DMS53 (cell line): ENCODE measurements around the gene SNX10.

Source experiments
- DNase-seq: peaks from one replicate; lab custom pipeline; 2025; lab: John Stamatoyannopoulos, UW

Gene SNX10

DNA sequence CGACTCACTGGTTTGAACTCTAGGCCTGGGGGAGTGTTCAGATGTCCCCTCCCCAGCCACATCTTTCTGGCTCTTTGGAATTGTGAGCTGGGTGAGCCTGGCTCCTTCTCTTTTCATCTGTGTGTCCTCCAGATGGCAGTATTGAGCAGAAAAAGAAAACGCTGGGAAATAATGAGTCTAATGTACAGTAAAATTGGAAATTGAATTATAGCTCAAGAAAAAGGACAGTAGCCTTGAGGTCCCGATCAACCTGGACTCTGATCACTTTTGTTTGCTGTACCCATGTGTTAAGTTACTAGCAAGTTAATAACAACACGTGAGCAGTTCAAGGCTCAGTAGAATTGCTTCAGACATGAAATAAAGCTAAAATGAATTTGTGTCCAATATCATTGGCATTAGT is 77.9 kb downstream of the SNX10 start:
- DNase-seq: peak; percentile 87

- peak; percentile 53 for DNase-seq
Measured at GRCh38 chr7:26370011-26370410, 78.3 kb downstream of the SNX10 start.

DNA sequence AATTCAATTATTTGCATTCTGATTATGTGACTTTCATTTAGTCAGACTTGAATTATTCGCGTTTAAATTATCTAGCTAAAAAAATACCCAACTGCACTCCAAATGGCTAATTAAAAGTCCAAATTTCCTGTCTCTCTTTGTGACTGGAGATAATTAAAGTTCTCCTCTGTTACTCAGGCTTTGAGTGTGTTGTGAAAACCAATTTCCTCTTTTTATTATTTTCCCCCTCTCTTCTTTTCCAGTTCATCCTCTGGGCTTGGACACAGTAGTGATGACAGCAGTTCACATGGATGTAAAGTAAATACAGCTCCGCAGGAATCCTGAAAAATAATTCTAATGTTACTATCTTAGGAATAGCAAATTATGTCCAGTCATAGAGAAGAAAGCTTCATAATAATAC is 80.6 kb downstream of the SNX10 start:
- DNase-seq: no peak

- no peak for DNase-seq
Measured at GRCh38 chr7:26372704-26373103, 81.0 kb downstream of the SNX10 start.

DNA sequence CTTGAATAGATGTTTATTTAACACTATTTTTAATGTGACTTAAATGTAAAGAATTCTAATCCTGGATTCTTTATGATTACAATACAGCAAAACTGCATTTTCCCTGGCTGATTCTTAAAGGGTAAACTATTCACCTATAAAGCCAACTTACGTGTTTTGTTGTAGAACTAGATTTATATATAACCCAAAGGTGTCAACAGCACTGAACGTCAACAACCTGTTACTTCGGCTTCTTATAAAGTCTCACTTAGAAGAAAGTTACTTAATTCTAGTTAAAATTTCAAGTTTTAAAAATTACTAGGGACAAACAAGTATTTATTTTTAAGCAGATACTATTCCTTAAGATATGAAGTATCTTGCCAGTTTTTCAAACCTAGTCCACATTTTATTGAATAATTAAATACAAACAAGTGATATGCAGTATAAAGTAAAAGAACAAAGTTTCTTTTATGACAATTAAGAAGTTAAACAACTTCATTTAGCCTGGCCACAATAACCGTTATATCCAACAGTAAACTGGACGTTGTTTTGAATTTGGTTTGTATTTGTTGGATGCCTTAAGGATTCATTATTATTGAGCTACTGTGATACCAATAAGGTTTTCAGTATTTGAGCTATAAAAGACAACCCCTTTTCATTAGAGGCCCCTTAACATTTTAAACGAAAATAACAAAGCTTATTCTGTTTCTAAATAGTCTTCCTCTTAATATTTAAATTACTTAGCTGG is 83.1 kb downstream of the SNX10 start:
- no peak for DNase-seq

DNA sequence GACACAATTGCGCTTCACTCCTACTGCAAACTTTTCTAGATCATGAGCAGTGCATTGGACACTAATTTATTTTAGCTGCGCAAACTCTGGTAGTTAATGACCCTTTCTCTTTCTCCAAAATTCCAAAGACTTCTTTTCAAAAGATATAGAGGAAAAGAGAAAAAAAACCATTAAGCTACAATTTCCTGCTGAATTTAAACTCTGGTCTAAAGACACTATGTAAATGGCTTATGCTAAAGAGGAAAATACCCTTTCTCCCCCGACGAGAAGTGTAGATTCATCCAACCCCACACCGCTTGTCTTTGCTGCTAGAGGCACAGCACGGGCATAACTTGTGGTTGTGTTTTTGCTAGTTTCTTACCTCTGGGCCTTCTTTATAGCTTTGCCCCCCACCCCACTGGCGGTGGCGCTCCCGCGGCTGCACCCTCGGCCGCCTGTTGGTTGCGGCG is 84.1 kb downstream of the SNX10 start:
- peak; percentile 89 for DNase-seq

- DNase-seq: peak; percentile 96
Measured at GRCh38 chr7:26376175-26376917, 84.7 kb downstream of the SNX10 start.

GRCh38 chr7:26378016-26378415 is 86.4 kb downstream of the SNX10 start:
- no peak for DNase-seq

DNA sequence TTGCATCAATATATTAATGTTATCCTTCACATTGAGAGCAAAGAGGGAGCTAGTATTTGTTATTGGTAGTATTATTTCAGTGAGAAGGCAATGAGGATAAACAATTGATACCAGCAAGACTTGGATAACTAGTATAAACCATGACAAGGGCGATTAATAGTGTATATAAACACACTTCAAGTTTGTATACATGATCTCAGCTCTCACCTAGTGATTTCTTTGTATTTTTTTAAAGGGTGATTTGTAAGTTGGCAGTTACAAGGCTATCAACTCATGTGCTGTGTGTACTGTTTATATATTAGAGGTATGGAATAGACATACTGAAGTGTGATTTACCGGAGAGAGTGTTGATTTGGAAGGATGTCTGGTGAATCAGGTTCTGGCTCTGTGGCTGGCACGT is 88.0 kb downstream of the SNX10 start:
- DNase-seq: no peak

DNA sequence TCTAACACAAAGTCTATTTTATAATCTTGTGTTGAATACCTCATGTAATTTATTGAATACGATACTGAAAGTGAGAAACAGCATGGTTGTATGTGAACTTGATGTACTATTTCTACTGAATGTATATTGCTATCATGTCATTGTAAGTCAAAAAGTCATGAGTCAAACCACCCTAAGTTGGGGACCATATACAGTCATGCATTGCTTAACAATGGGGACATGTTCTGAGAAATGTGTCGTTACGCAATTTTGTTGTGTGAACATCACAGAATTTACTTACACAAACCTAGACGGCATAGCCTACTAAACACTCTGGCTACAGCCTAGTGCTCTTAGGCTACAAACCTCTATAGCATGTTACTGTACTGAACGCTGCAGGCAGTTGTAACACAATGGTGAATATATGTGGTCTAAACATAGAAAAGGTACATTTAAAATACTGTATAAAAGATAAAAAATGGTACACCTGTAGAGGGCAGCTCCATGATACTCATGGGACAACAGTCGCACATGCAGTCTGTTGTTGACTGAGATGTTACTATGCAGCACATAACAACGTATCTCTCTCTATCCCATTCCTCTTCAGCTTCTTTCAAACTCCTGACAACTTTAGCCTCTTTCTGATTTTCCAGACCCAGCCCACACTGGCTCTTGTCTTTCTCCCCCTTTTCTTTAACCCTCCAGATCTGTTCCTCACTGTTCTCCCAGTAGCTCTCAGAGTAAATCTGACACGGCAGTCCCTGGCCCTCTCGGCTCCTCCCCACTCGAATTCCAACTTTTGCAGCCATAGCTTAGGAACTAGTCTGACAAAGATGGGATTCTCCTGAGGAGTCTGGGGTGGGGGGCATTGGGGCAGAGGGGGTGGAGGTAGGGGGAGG is 90.1 kb downstream of the SNX10 start:
- no peak for DNase-seq

- DNase-seq: peak; percentile 34
Measured at GRCh38 chr7:26385240-26385639, 93.6 kb downstream of the SNX10 start.

GRCh38 chr7:26387731-26388130 is 96.1 kb downstream of the SNX10 start:
- no peak for DNase-seq

DNA sequence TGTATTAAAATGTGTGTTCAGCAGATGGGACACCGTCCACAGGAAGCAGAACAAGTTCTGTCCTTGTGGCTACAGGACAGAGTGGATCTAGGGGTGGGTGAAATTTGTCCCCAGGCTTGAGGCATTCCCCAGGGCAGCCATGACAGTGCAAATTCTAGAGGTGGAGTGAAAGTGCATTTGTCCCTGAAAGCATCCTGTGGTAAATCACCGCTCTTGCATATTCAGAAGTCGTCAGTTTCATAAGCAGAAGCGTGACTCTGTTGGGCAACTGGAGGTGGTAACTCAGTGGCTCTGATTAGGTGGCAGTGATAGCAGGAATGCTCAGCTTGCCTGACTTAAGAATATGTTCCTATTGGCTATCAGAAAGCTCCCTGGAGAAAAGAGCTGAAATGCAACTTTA is 96.6 kb downstream of the SNX10 start:
- DNase-seq: peak; percentile 29

- DNase-seq: peak; percentile 42
Measured at GRCh38 chr7:26390016-26390415, 98.4 kb downstream of the SNX10 start.

DNA sequence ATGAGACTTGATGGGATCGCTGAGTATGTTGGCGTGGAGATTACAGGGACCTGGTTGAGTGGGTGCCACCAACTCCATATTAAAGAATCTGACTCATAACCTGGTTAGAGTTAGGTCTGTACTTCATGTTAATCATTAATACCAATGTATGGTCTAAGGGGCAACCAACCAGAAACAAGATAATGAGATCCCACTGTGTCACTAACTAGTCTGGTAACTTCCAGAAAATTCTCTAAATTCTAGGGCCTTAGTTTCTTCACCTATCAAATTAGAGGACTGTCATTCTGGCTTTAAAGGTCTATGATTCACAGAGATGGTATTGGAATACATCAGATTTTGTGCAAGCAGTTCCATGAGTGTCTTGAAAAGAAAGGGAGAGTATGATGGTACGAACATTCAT is 102.2 kb downstream of the SNX10 start:
- DNase-seq: peak; percentile 75

- peak; percentile 38 for DNase-seq
Measured at GRCh38 chr7:26397332-26397731, 105.7 kb downstream of the SNX10 start.

- peak; percentile 91 for DNase-seq
Measured at GRCh38 chr7:26397796-26398426, 106.2 kb downstream of the SNX10 start.

GRCh38 chr7:26398427-26398755 is 106.7 kb downstream of the SNX10 start:
- peak; percentile 94 for DNase-seq

DNA sequence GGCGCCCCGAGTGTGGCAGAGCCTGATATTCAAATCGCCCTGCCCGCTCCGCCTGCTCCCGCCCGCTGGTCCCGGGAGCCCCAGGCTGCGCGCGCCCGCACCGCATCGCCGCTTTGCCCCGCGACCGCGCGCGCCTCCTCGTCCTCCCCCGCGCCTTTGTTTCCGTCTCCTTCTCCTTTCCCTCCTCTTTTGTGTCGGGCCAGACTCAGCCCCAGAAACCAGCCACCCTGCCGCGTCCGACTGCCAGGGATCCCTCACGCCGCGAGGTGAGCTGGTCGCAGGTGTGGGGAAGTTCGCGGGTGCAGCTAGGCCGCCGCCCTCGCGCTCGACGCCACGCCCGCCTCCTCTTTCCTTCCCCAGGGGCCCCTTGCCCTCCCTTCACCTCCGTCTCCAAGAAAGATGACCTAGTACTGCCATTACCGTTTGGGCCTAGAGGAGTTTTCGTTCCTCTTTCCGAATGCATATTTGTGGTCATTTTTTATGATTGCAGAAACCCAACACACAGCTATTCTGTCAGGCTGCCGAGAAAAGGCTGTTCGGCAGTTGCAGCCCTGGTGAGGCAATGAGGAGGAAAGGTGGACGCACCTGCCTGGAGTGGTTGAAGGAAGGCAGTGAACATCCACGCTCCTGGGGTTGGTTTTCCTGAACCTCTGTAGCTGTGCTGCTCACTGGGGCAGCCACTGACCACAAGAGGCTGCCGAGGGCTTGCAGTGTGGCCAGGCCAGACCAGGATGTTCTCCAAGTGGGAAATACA is 107.3 kb downstream of the SNX10 start:
- peak; percentile 94 for DNase-seq

GRCh38 chr7:26399736-26400135 is 108.1 kb downstream of the SNX10 start:
- DNase-seq: no peak

- DNase-seq: peak; percentile 53
Measured at GRCh38 chr7:26403640-26404039, 112.0 kb downstream of the SNX10 start.
